Trophoblast cell (in vitro differentiated cells and primary cell): ENCODE measurements around the gene NRXN2.

Experiments used
- DNase-seq, 2 donors: peaks; one replicate each; pipeline ENCODE4 v3.0.0-alpha.2; 2016
- H2AFZ ChIP-seq: 2 replicates; pipeline ENCODE4 v1.6.1; 2013; ENCODE audit warnings: low read length, moderate library complexity, mild to moderate bottlenecking; ENCODE audit not compliant: insufficient read depth, poor library complexity
- H2AK5ac ChIP-seq: 2 replicates; pipeline ENCODE4 v1.6.1; 2013; ENCODE audit warnings: mild to moderate bottlenecking, low read length
- H2BK120ac ChIP-seq: 2 replicates; pipeline ENCODE4 v1.6.1; 2013; ENCODE audit warnings: low read length, mild to moderate bottlenecking, moderate library complexity; ENCODE audit not compliant: insufficient read depth, poor library complexity
- H2BK12ac ChIP-seq: 2 replicates; pipeline ENCODE4 v1.6.1; 2013; ENCODE audit warnings: mild to moderate bottlenecking, low read length, moderate library complexity
- H2BK5ac ChIP-seq: 2 replicates; pipeline ENCODE4 v1.6.1; 2013; ENCODE audit warnings: low read length, low read depth, moderate library complexity, mild to moderate bottlenecking; ENCODE audit not compliant: poor library complexity
- H3K14ac ChIP-seq: 2 replicates; pipeline ENCODE4 v1.6.1; 2013; ENCODE audit warnings: mild to moderate bottlenecking, low read length
- H3K18ac ChIP-seq: 2 replicates; pipeline ENCODE4 v1.6.1; 2013; ENCODE audit warnings: mild to moderate bottlenecking, low read length
- H3K23ac ChIP-seq: 2 replicates; pipeline ENCODE4 v1.6.1; 2013; ENCODE audit warnings: low read length
- H3K27ac ChIP-seq: 2 replicates; pipeline ENCODE4 v1.5.1; 2013; ENCODE audit warnings: low read depth, mild to moderate bottlenecking, inconsistent platforms, low read length, moderate library complexity
- H3K27me3 ChIP-seq: 2 replicates; pipeline ENCODE4 v1.6.1; 2013; ENCODE audit warnings: inconsistent platforms, mild to moderate bottlenecking, low read length, moderate library complexity; ENCODE audit not compliant: insufficient read depth
- H3K36me3 ChIP-seq, 2 experiments: 1 replicate in 1 of 2; 2 replicates in 1 of 2; pipeline ENCODE4 v1.6.1; 2013; ENCODE audit warnings: low read length in 2 of 2, mild to moderate bottlenecking in 2 of 2, moderate library complexity in 1 of 2; ENCODE audit not compliant: insufficient read depth in 2 of 2, control insufficient read depth in 1 of 2
- H3K4ac ChIP-seq: 2 replicates; pipeline ENCODE4 v1.6.1; 2013; ENCODE audit warnings: low read depth, mild to moderate bottlenecking, low read length, moderate library complexity
- H3K4me1 ChIP-seq, 2 experiments: 1 replicate in 1 of 2; 2 replicates in 1 of 2; pipeline ENCODE4 v1.6.1; 2013; ENCODE audit warnings: low read length in 2 of 2, mild to moderate bottlenecking in 2 of 2, moderate library complexity in 1 of 2; ENCODE audit not compliant: insufficient read depth in 2 of 2, control insufficient read depth in 1 of 2
- H3K4me2 ChIP-seq: 2 replicates; pipeline ENCODE4 v1.6.1; 2013; ENCODE audit warnings: inconsistent platforms, mild to moderate bottlenecking, low read length, moderate library complexity
- H3K4me3 ChIP-seq: 2 replicates; pipeline ENCODE4 v1.5.1; 2013; ENCODE audit warnings: mild to moderate bottlenecking, low read depth, low read length, inconsistent platforms
- H3K79me1 ChIP-seq: one replicate; pipeline ENCODE4 v1.6.1; 2013; ENCODE audit warnings: low read length
- H3K79me2 ChIP-seq: 2 replicates; pipeline ENCODE4 v1.6.1; 2013; ENCODE audit warnings: low read length, mild to moderate bottlenecking; ENCODE audit not compliant: control insufficient read depth, insufficient read depth, poor library complexity
- H3K9ac ChIP-seq: 2 replicates; pipeline ENCODE4 v1.6.1; 2013; ENCODE audit warnings: mild to moderate bottlenecking, low read length
- H3K9me3 ChIP-seq: 2 replicates; pipeline ENCODE4 v1.6.1; 2013; ENCODE audit warnings: low read depth, mild to moderate bottlenecking, control low read depth, inconsistent platforms, low read length; ENCODE audit not compliant: insufficient read depth
- H4K12ac ChIP-seq: 2 replicates; pipeline ENCODE4 v1.6.1; 2013; ENCODE audit warnings: low read depth, mild to moderate bottlenecking, low read length, moderate library complexity
- H4K8ac ChIP-seq: 2 replicates; pipeline ENCODE4 v1.6.1; 2013; ENCODE audit warnings: low read depth, mild to moderate bottlenecking, low read length, moderate library complexity
- H4K91ac ChIP-seq: one replicate; pipeline ENCODE4 v1.6.1; 2013; ENCODE audit warnings: low read depth, mild to moderate bottlenecking, low read length, moderate library complexity
- WGBS: extraction: QIAGEN DNeasy Blood & Tissue Kit; methylation state at CpG from one replicate; pipeline ENCODE4 v1.1.7; 2013; ENCODE audit warnings: missing lambda C conversion rate; ENCODE audit not compliant: insufficient read length, insufficient coverage; ENCODE audit errors: extremely low coverage; 5-methylcytosine and 5-hydroxymethylcytosine counted together

Gene NRXN2

DNA sequence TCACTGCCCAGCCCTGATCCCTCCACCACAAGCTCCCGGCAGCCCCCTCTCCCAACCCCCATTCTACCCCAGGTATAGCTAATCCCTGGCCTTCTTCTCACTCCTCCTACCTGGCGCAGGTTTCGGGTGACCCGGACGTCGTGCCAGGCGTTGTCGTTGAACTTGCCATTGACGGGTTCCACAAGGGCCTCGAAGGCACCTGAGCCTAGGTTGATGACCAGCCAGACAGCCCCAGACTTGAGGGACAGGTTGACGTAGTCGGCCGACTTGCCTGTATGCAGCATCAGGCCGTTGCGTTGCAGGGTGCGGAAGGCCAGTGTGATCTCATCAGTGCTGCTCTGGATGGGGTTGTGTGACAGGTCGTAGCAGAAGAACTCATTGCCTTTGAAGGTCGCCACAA is 37.5 kb downstream of the NRXN2 start:
- H3K9me3 ChIP-seq, result no peaks in the 10 kb centered on the region
- H2BK12ac ChIP-seq, result no peak overlapping the region
- no peaks in the 10 kb centered on the region for H3K27me3 ChIP-seq
- H3K4ac ChIP-seq, result no peak overlapping the region
- H3K79me2 ChIP-seq, result no peaks in the 10 kb centered on the region
- H4K91ac ChIP-seq, result no peak overlapping the region
- H4K12ac ChIP-seq, result no peak overlapping the region
- H2BK5ac ChIP-seq, result no peak overlapping the region
- WGBS, result no CpG with 5 or more reads among the region's 18 CpGs
- H3K27ac ChIP-seq, result no peak overlapping the region
- no peak overlapping the region for H2AK5ac ChIP-seq
- no peaks in the 10 kb centered on the region for H3K36me3 ChIP-seq
- no peak for DNase-seq
- no peak overlapping the region for H3K4me3 ChIP-seq
- H3K14ac ChIP-seq, result no peak overlapping the region
- no peaks in the 10 kb centered on the region for H3K4me1 ChIP-seq
- H3K4me2 ChIP-seq, result no peak overlapping the region
- H3K79me1 ChIP-seq, result no peaks in the 10 kb centered on the region
- no peak overlapping the region for H3K18ac ChIP-seq
- no peak overlapping the region for H4K8ac ChIP-seq
- H2AFZ ChIP-seq, result no peak overlapping the region
- H2BK120ac ChIP-seq, result no peak overlapping the region
- no peak overlapping the region for H3K23ac ChIP-seq
- H3K9ac ChIP-seq, result no peak overlapping the region

DNA sequence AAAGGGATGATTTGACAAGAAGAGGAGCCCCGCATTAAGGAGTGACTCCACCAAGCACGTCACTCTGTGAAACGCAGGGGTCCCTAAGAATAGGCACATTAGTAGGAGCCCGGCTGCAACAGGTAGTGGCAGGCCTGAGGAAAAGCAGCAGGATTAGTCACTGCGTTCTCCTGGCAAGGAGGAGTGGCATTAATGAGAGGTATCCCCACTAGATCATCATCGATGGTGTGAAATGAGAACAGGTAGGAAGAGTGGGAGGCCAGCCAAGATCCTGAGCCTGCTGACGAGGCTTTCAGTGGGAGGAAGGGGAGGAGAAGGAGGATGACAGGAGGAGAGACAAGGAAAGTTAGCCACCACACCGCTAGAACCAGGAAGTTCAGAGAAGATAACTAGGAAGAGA is 38.6 kb downstream of the NRXN2 start:
- no peak overlapping the region for H3K14ac ChIP-seq

DNA sequence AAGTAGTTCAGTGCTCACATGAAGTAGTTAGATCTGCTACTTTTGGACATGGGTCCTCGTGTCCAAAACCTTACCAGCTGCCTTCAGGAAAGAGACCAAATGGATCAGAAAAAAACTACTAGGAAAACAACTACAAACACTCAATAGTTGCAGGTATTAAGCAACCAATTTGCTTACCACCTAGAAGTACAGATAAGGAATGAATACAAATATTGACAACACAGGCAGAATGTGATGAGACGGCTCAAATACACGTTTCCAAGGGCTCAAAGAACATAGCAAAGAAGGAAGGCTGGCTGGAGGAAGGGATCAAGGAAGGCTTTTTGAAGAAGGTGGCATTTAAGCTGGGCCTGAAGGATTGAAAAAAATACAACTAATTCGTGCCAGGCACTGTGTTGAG is 41.8 kb downstream of the NRXN2 start:
- no peak for DNase-seq

More for the DNA sequence above, 38.6 kb downstream of the NRXN2 start:
- Histone ChIP-seq H3K4me2 (no peak overlapping the region), H4K12ac (no peak overlapping the region), H3K79me1 (no peaks in the 10 kb centered on the region), H4K8ac (no peak overlapping the region), H2BK12ac (no peak overlapping the region), H2AFZ (no peak overlapping the region), H3K4ac (no peak overlapping the region), H3K4me3 (no peak overlapping the region), H3K27me3 (no peaks in the 10 kb centered on the region), H3K36me3 (no peaks in the 10 kb centered on the region), H3K27ac (no peak overlapping the region), H3K4me1 (no peaks in the 10 kb centered on the region), H4K91ac (no peak overlapping the region), H3K9me3 (no peaks in the 10 kb centered on the region), H3K18ac (no peak overlapping the region), H2AK5ac (no peak overlapping the region), H3K23ac (no peak overlapping the region), H3K79me2 (no peaks in the 10 kb centered on the region), H3K9ac (no peak overlapping the region), H2BK5ac (no peak overlapping the region), H2BK120ac (no peak overlapping the region)
- no peak for DNase-seq
- no CpG with 5 or more reads among the region's 8 CpGs for WGBS

DNA sequence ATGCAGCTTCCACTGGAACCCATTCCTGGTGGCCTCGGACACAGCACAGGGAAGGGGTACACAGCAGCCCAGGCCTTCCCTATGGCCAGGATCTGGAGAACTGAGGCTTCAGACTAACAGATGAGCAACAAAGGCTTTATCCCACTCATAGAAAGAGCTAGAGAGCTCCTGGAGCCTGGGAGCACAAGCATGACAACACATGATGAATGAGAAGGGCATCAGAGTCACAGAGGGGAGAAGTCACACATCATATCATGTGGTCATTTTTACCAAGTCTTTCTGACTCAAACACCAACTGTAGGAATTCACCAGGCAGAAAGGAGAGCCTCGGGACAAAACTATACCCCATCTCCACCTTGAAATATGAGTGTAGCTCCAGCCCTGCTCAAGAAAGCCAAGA is 43.2 kb downstream of the NRXN2 start:
- Histone ChIP-seq H3K79me1 (no peaks in the 10 kb centered on the region), H2BK12ac (no peak overlapping the region)
- no CpG with 5 or more reads among the region's 2 CpGs for WGBS

More for the DNA sequence above, 41.8 kb downstream of the NRXN2 start:
- no peak overlapping the region for H2AK5ac ChIP-seq
- no peak overlapping the region for H4K12ac ChIP-seq
- H2BK12ac ChIP-seq, result no peak overlapping the region
- no peak overlapping the region for H3K23ac ChIP-seq
- no peaks in the 10 kb centered on the region for H3K4me1 ChIP-seq
- H3K4me3 ChIP-seq, result no peak overlapping the region
- H4K8ac ChIP-seq, result no peak overlapping the region
- H2AFZ ChIP-seq, result no peak overlapping the region
- H4K91ac ChIP-seq, result no peak overlapping the region
- H2BK120ac ChIP-seq, result no peak overlapping the region
- no peak overlapping the region for H3K18ac ChIP-seq
- no peaks in the 10 kb centered on the region for H3K27me3 ChIP-seq
- H3K9me3 ChIP-seq, result no peaks in the 10 kb centered on the region
- H3K14ac ChIP-seq, result no peak overlapping the region
- no peak overlapping the region for H3K4ac ChIP-seq
- no peaks in the 10 kb centered on the region for H3K36me3 ChIP-seq
- no peak overlapping the region for H3K4me2 ChIP-seq
- H3K9ac ChIP-seq, result no peak overlapping the region
- no CpG with 5 or more reads among the region's 4 CpGs for WGBS
- no peaks in the 10 kb centered on the region for H3K79me2 ChIP-seq
- H3K79me1 ChIP-seq, result no peaks in the 10 kb centered on the region
- no peak overlapping the region for H3K27ac ChIP-seq
- no peak overlapping the region for H2BK5ac ChIP-seq

More for the DNA sequence above, 43.2 kb downstream of the NRXN2 start:
- no peak overlapping the region for H2BK120ac ChIP-seq
- H3K27me3 ChIP-seq, result no peaks in the 10 kb centered on the region
- H4K12ac ChIP-seq, result no peak overlapping the region
- no peaks in the 10 kb centered on the region for H3K79me2 ChIP-seq
- no peak for DNase-seq
- H2AK5ac ChIP-seq, result no peak overlapping the region
- H2BK5ac ChIP-seq, result no peak overlapping the region
- H2AFZ ChIP-seq, result no peak overlapping the region
- H3K4me2 ChIP-seq, result no peak overlapping the region
- H4K8ac ChIP-seq, result no peak overlapping the region
- H3K23ac ChIP-seq, result no peak overlapping the region
- no peak overlapping the region for H3K14ac ChIP-seq
- H3K18ac ChIP-seq, result no peak overlapping the region
- H3K9ac ChIP-seq, result no peak overlapping the region
- no peak overlapping the region for H3K27ac ChIP-seq
- H4K91ac ChIP-seq, result no peak overlapping the region
- H3K4ac ChIP-seq, result no peak overlapping the region
- H3K4me3 ChIP-seq, result no peak overlapping the region
- H3K9me3 ChIP-seq, result no peaks in the 10 kb centered on the region
- no peaks in the 10 kb centered on the region for H3K36me3 ChIP-seq
- no peaks in the 10 kb centered on the region for H3K4me1 ChIP-seq
